Adrenal gland (tissue), 12 donors: ENCODE results near the gene IGF2. TPM values are rescaled to one million over a fixed set of nuclear protein-coding genes. Genes with fewer than 3 reads are reported as not detected.

Source experiments
- DNase-seq, 7 donors: peaks; one replicate each; pipeline ENCODE4 v3.0.0-alpha.2; 2019 to 2020
- H3K27ac ChIP-seq, 5 donors: fragments of 200-600 bp; sonication (generic) in 4 of 5; 1 replicate in 3 of 5; 2 replicates in 2 of 5; pipeline versions ENCODE4 v1.5.1 to v1.8.0; 2016 to 2020; ENCODE audit warnings: mild to moderate bottlenecking in 1 of 5
- H3K27me3 ChIP-seq: fragments of 200-600 bp; 2 replicates; pipeline ENCODE4 v1.8.0; 2021
- H3K36me3 ChIP-seq, 2 donors: fragments of 200-600 bp; replicated peaks in 1 of 2; 1 replicate in 1 of 2; 2 replicates in 1 of 2; pipeline versions ENCODE4 v1.5.1 to v1.8.0; 2018 to 2022
- H3K4me1 ChIP-seq, 2 donors: fragments of 200-600 bp; replicated peaks in 1 of 2; 1 replicate in 1 of 2; 2 replicates in 1 of 2; pipeline versions ENCODE4 v1.5.1 to v1.8.0; 2018 to 2021
- H3K4me3 ChIP-seq, 4 donors: fragments of 200-600 bp; sonication (generic) in 3 of 4; one replicate each; pipeline ENCODE4 v1.5.1; 2016 to 2018
- H3K9me3 ChIP-seq, 3 donors: fragments of 200-600 bp; sonication (generic) in 1 of 3; replicated peaks in 1 of 3; 1 replicate in 2 of 3; 2 replicates in 1 of 3; pipeline versions ENCODE4 v1.5.1 to v1.8.0; 2016 to 2021
- POLR2A ChIP-seq, 2 donors: fragments of 450-650 bp; IDR thresholded peaks; one replicate each; pipeline ENCODE4 v1.6.1; 2017; ENCODE audit warnings: antibody characterized with exemption in 2 of 2, mild to moderate bottlenecking in 2 of 2, moderate library complexity in 1 of 2
- WGBS, 4 donors: extraction: QIAGEN DNeasy Blood & Tissue Kit in 2 of 4; methylation state at CpG; one replicate each; pipeline versions ENCODE4 v1.1.5 to v1.1.7; 2013 to 2017; 5-methylcytosine and 5-hydroxymethylcytosine counted together
- intact Hi-C, 2 donors: fragments of 100-400 bp; cut with DNase I; formaldehyde crosslinking; loops; one replicate each; pipeline versions ENCODE4 v1.14.1 to v1.15.0; 2022 to 2023
- polyA plus RNA-seq, 3 donors: library from polyadenylated mRNA; stranded (reverse); fragments of 200-250 nt in 2 of 3; fragments of 350-450 nt in 1 of 3; fragmentation: Illumina TruSeq in 1 of 3; extraction: RNeasy Lipid Tissue Mini Kit (QIAGEN cat#74804) in 1 of 3; gene quantifications; one replicate each; pipeline ENCODE4 v1.2.3, GENCODE V29; 2013 to 2014
- total RNA-seq, 9 donors: library from RNA; depleted of rRNA in 4 of 9; stranded (reverse); fragments of >200 nt in 4 of 9; fragments of 120-200 nt in 1 of 9; fragmentation: NEBNext Ultra II Directional in 1 of 9; extraction: Animal tissue kit (Norgen Biotek cat#: 25700) in 1 of 9; gene quantifications; one replicate each; pipeline versions ENCODE4 v1.1.0 to v1.2.4, GENCODE V29; 2013 to 2023
- TF ChIP-seq, protein P1 (sequence below), 6 experiments: fragments of 450-650 bp in 4 of 6; fragments of 200-600 bp in 2 of 6; sonication (generic) in 1 of 6; IDR thresholded peaks; 1 replicate in 5 of 6; 2 replicates in 1 of 6; pipeline versions ENCODE4 v1.5.1 to v1.8.0; 2016 to 2021; ENCODE audit warnings: antibody characterized with exemption in 6 of 6, mild to moderate bottlenecking in 2 of 6, moderate library complexity in 1 of 6
- donor health status: healthy with polysubstance abuse.
- donor health status: Bipolar disorder and iron deficiency.
- donor health status: DM: yes; HTN: yes; CAD: no.
- donor health status: DM: no; HTN: no; CAD: no.
- donor health status: DM: no; HTN: no; CAD: no.
- donor health status: DM: yes; HTN: yes; CAD: no.

Gene IGF2
- total and polyA plus RNA-seq, 12 donors = 41.8 to 693 (median 119) TPM

DNA sequence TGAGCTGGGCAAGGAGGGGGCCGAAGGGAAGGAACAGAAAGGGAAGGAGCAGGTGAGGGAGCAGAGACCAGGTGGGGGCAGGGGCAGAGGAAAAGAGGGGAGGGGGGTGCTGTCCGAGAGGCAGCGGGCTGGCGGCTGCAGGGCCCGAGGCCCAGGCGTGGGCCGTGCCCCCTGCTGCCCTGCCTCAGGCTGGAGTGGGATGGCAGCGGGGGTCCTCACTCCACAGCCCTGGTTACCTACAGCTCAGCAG lies 2.3 kb downstream of the IGF2 start:
- H3K27ac ChIP-seq = no peak overlapping the region
- TF ChIP-seq POLR2A (IDR thresholded peaks at IDR 0.05) = no peak
- TF ChIP-seq, protein P1, sequence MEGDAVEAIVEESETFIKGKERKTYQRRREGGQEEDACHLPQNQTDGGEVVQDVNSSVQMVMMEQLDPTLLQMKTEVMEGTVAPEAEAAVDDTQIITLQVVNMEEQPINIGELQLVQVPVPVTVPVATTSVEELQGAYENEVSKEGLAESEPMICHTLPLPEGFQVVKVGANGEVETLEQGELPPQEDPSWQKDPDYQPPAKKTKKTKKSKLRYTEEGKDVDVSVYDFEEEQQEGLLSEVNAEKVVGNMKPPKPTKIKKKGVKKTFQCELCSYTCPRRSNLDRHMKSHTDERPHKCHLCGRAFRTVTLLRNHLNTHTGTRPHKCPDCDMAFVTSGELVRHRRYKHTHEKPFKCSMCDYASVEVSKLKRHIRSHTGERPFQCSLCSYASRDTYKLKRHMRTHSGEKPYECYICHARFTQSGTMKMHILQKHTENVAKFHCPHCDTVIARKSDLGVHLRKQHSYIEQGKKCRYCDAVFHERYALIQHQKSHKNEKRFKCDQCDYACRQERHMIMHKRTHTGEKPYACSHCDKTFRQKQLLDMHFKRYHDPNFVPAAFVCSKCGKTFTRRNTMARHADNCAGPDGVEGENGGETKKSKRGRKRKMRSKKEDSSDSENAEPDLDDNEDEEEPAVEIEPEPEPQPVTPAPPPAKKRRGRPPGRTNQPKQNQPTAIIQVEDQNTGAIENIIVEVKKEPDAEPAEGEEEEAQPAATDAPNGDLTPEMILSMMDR (IDR thresholded peaks at IDR 0.05) = no peak
- intact Hi-C loops = no loop called here
- peaks cover 53% of the 10 kb centered on the region for H3K27me3 ChIP-seq
- no peaks in the 10 kb centered on the region for H3K36me3 ChIP-seq
- H3K4me3 ChIP-seq = peak overlapping the region in 1 of 4 donors; percentile 52
- DNase-seq = no peak
- WGBS, 4 donors = 28 to 62% (median 36%) methylated on average over 7 to 8 of the region's 8 CpGs
- H3K9me3 ChIP-seq = no peaks in the 10 kb centered on the region
- no peaks in the 10 kb centered on the region for H3K4me1 ChIP-seq

DNA sequence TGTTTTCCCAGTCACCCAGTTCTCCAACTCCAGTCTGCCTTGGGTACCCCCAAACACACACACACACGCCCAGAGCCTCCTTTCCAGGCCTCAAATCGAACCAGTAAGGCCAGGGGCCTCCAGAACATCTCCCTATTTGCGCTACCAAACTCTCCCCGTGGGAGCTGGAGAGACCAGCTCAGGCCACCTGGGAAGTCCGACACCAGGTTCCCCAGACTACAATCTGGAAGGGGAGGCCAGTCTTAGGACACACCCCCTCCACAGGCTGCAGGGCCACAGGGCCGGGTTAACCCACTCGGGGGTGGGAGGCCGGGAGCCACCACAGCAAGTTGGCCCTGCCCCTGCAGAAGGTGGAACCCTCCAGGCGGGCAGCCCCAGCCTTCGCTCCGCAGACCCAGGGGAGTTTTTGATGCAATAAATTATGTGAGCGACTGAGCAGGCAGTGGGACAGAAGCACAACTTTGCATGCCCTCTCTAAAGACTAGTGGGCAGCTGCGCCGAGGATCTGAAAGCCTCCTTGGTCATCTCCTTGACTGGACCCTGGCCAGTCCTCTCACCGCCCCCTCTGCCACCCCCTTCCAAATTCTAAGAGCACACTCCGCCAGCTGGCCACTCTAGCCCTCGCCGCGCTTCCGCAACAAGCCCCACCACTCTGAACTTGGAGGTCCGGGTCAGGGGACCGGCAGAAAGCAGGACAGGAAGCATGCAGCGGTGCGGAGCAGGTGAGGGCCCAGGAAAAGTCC lies 2.8 kb downstream of the IGF2 start:
- H3K27me3 ChIP-seq = peaks cover 48% of the 10 kb centered on the region
- no peak overlapping the region for H3K4me3 ChIP-seq
- H3K27ac ChIP-seq = no peak overlapping the region
- no peak for DNase-seq
- no peaks in the 10 kb centered on the region for H3K36me3 ChIP-seq
- H3K4me1 ChIP-seq = no peaks in the 10 kb centered on the region
- WGBS, 4 donors = 53 to 77% (median 67%) methylated on average over 13 to 24 of the region's 24 CpGs
- H3K9me3 ChIP-seq = no peaks in the 10 kb centered on the region
- intact Hi-C loops = no loop called here
- TF ChIP-seq, protein P1 (IDR thresholded peaks at IDR 0.05) = no peak
- TF ChIP-seq POLR2A (IDR thresholded peaks at IDR 0.05) = no peak

DNA sequence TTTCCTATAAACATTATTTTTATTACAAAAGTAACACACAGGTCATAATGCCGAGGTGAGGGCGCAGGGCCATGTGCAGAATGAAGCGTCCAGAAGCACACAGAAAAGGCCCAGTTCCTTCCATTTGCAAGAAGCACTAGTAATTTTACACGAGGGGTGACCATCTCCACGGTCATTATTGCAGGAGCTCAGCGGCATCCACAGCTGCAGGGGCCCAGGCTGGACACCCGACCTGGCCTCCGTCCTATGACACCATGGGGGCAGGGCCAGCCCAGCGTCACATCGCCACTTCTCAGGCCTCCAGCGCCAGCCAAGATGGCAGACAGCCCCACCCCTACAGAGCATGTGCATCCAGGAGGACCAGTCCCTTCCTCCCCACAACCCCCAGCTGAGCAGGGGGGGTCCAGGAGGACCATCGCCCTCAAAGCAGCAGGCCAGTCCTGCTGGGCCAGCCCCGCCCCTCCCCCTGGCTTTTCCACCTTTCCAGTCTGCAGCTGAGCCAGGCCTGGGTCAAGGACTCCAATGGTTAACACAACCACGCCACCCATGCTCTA lies 3.5 kb downstream of the IGF2 start:
- H3K4me1 ChIP-seq = no peaks in the 10 kb centered on the region
- H3K4me3 ChIP-seq = no peak overlapping the region
- DNase-seq = peak in 1 of 7 donors; percentile 56
- no peaks in the 10 kb centered on the region for H3K9me3 ChIP-seq
- intact Hi-C loops = no loop called here
- no peaks in the 10 kb centered on the region for H3K36me3 ChIP-seq
- WGBS, 4 donors = 64 to 82% (median 74%) methylated on average over 12 to 14 of the region's 14 CpGs
- no peak overlapping the region for H3K27ac ChIP-seq
- TF ChIP-seq, protein P1 (IDR thresholded peaks at IDR 0.05) = no peak
- TF ChIP-seq POLR2A (IDR thresholded peaks at IDR 0.05) = no peak
- peaks cover 42% of the 10 kb centered on the region for H3K27me3 ChIP-seq

DNA sequence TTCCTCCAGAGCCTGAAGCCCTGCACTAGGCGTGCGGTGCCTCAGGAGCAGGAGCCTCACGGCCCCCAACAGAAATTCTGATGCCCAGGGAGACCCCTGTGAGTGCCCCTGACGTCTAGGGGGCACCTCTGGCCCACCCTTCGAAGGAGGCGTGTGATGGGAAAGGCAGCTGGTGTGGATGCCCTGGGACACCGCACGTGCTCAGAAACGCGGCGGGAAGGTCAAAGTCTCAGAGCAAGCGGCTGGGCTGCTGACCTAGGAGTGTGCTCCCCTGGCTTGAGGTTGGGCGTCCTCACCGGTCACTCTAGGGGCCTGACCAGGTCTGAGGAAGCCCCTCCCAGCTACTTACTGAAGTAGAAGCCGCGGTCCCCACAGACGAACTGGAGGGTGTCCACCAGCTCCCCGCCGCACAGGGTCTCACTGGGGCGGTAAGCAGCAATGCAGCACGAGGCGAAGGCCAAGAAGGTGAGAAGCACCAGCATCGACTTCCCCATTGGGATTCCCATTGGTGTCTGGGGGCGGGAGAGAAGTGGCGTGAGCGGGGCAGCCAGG lies 4.1 kb downstream of the IGF2 start:
- WGBS, 4 donors = 68 to 81% (median 76%) methylated on average over 15 to 26 of the region's 26 CpGs

More for the DNA sequence above, 4.1 kb downstream of the IGF2 start:
- intact Hi-C loops = no loop called here
- no peaks in the 10 kb centered on the region for H3K4me1 ChIP-seq
- TF ChIP-seq, protein P1 (IDR thresholded peaks at IDR 0.05) = no peak
- TF ChIP-seq POLR2A (IDR thresholded peaks at IDR 0.05) = no peak
- peaks cover 35% of the 10 kb centered on the region for H3K27me3 ChIP-seq
- no peak for DNase-seq
- no peaks in the 10 kb centered on the region for H3K36me3 ChIP-seq
- H3K4me3 ChIP-seq = no peak overlapping the region
- no peaks in the 10 kb centered on the region for H3K9me3 ChIP-seq
- no peak overlapping the region for H3K27ac ChIP-seq
